Osteocyte (in vitro differentiated cells): Measurements from ENCODE around the gene MACC1. TPM values are rescaled to one million over a fixed set of nuclear protein-coding genes. Genes with fewer than 3 reads are reported as not detected.

Experiments
- DNase-seq: peaks from one replicate; pipeline ENCODE4 v3.0.0; 2021; ENCODE audit warnings: mixed read lengths; ENCODE audit not compliant: unreplicated experiment; ENCODE audit errors: extremely low spot score
- H3K27ac Mint-ChIP-seq: one replicate; pipeline ENCODE4 v1.8.0; 2021; ENCODE audit warnings: mild to moderate bottlenecking, mixed read lengths; ENCODE audit not compliant: unreplicated experiment
- H3K27me3 Mint-ChIP-seq: one replicate; pipeline ENCODE4 v1.8.0; 2021; ENCODE audit warnings: mixed read lengths; ENCODE audit not compliant: unreplicated experiment
- H3K36me3 Mint-ChIP-seq: one replicate; pipeline ENCODE4 v1.8.0; 2021; ENCODE audit warnings: mixed read lengths; ENCODE audit not compliant: unreplicated experiment
- H3K4me1 Mint-ChIP-seq: one replicate; pipeline ENCODE4 v1.8.0; 2021; ENCODE audit warnings: mixed read lengths; ENCODE audit not compliant: unreplicated experiment
- H3K4me3 Mint-ChIP-seq: one replicate; pipeline ENCODE4 v1.8.0; 2021; ENCODE audit warnings: mild to moderate bottlenecking, moderate library complexity, mixed read lengths; ENCODE audit not compliant: unreplicated experiment
- H3K9me3 Mint-ChIP-seq: one replicate; pipeline ENCODE4 v1.8.0; 2021; ENCODE audit warnings: mixed read lengths; ENCODE audit not compliant: unreplicated experiment
- total RNA-seq: library from RNA; stranded (reverse); gene quantifications from 2 replicates; pipeline ENCODE4 v1.2.1, GENCODE V29; 2021
- TF ChIP-seq, protein P1 (sequence below): fragments of 200-600 bp; sonication (generic); IDR thresholded peaks from 2 replicates; pipeline ENCODE4 v1.5.0; 2021; ENCODE audit warnings: antibody characterized with exemption, mild to moderate bottlenecking, moderate library complexity

MACC1 gene
- total RNA-seq, 1 donor from 2014 or later: not detected

DNA sequence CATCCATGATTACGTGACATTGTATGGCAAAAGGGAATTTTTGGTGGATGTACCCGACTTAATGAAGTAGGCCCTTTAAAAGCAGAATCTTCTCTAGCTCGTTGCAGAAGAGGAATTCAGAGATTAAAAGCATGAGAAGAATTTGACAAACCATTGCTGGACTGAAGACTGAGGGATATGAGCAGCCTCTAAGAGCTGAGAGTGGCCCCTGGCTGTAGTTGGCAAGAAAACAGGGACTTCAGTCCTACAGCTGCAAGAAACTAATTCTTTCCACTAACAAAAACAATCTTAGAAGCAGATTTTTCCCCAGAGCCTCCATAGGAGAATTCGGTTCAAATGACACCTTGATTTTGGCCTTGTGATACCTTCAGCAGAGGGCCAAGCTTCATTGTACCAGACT lies 34.1 kb downstream of the MACC1 start:
- H3K27ac Mint-ChIP-seq: no peak overlapping the region
- DNase-seq: no peak
- no peaks in the 10 kb centered on the region for H3K27me3 Mint-ChIP-seq
- H3K9me3 Mint-ChIP-seq: no peaks in the 10 kb centered on the region
- TF ChIP-seq, protein P1, sequence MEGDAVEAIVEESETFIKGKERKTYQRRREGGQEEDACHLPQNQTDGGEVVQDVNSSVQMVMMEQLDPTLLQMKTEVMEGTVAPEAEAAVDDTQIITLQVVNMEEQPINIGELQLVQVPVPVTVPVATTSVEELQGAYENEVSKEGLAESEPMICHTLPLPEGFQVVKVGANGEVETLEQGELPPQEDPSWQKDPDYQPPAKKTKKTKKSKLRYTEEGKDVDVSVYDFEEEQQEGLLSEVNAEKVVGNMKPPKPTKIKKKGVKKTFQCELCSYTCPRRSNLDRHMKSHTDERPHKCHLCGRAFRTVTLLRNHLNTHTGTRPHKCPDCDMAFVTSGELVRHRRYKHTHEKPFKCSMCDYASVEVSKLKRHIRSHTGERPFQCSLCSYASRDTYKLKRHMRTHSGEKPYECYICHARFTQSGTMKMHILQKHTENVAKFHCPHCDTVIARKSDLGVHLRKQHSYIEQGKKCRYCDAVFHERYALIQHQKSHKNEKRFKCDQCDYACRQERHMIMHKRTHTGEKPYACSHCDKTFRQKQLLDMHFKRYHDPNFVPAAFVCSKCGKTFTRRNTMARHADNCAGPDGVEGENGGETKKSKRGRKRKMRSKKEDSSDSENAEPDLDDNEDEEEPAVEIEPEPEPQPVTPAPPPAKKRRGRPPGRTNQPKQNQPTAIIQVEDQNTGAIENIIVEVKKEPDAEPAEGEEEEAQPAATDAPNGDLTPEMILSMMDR: no peak
- H3K4me1 Mint-ChIP-seq: no peaks in the 10 kb centered on the region
- H3K36me3 Mint-ChIP-seq: no peaks in the 10 kb centered on the region
- no peak overlapping the region for H3K4me3 Mint-ChIP-seq

DNA sequence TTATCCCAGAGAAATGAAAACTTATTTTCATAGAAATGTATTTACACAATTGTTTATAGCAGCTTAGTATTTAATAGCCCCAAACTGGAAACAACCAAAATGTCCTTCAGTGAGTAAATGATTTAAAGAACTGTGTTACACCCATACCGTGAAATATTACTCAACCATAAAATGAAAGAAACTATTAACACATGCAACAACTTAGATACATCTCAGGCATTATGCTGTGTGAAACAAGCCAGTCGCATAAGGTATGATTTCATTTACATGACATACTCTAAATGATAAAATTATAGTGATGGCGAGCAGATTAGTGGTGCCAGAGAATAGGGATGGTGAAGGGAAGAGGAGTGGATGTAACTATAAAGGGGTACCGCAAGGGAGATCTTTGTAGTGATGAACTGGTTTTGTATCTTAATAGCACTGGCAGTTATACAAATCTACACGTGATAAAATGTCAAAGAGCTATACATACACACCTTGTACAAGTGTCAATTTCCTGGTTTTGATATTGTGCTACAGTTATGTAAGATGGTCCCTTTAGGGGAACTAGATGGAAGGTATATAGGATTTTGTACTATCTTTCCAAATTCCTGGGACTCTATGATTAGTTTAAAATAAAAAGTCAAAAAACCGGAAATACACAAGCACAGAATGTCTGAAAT lies 40.5 kb downstream of the MACC1 start:
- TF ChIP-seq, protein P1: no peak
- Mint-ChIP-seq H3K9me3 (no peaks in the 10 kb centered on the region), H3K4me1 (no peaks in the 10 kb centered on the region), H3K27me3 (peaks cover 9% of the 10 kb centered on the region), H3K36me3 (no peaks in the 10 kb centered on the region), H3K27ac (no peak overlapping the region), H3K4me3 (no peak overlapping the region)
- DNase-seq: no peak

DNA sequence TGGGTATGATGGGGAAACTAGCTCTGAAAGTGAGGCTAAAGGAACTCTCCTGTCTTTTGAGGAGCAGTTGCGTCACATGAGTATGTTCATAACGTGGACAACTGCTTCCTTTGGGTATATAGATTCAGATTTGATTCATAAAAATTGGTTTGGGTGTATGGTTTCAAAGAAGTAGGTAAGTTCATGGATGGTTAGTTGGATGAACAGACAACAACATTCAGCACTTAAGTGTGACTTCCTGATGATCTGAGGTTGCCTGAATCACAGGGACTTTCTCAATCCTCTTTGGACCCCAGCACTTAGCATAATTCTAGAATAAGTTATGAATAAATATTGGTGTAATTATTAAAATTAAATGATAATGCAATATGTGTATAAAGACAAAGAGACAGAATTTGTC lies 43.4 kb downstream of the MACC1 start:
- TF ChIP-seq, protein P1: no peak
- Mint-ChIP-seq H3K27ac (no peak overlapping the region), H3K9me3 (no peaks in the 10 kb centered on the region), H3K36me3 (no peaks in the 10 kb centered on the region), H3K4me3 (no peak overlapping the region), H3K4me1 (no peaks in the 10 kb centered on the region), H3K27me3 (peaks cover 9% of the 10 kb centered on the region)
- DNase-seq: no peak

DNA sequence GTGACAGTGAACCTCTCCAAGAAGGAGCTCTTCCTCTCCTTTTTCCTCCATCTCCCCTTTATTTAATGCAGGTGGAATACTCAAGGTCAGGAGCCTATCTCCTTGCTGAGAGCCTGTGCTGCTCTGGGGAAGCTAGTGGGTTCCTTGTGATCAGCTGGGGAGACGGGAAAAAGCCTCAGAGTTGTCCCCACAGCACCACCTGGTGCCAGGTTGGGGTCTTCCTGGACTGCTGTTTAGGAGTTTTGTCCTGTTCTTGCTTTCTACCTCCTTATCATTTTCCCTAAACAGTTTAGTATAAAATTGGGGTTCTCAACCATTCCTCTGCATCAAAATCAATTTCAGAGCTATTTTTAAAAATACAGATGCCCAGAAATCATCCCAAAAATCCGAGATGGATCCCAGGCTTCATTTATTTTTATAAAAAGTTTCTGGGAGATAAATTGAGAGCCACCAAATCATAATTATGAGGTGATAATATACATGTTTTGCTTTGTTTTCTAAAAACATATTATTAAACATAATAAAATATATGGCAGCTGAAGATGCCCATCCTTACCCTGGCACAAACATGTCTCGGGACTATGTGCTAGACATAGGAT lies 44.3 kb downstream of the MACC1 start:
- H3K36me3 Mint-ChIP-seq: no peaks in the 10 kb centered on the region
- H3K4me3 Mint-ChIP-seq: no peak overlapping the region
- TF ChIP-seq, protein P1: peak; percentile 73
- DNase-seq: no peak
- H3K4me1 Mint-ChIP-seq: no peaks in the 10 kb centered on the region
- H3K27me3 Mint-ChIP-seq: peaks cover 9% of the 10 kb centered on the region
- no peak overlapping the region for H3K27ac Mint-ChIP-seq
- H3K9me3 Mint-ChIP-seq: no peaks in the 10 kb centered on the region

DNA sequence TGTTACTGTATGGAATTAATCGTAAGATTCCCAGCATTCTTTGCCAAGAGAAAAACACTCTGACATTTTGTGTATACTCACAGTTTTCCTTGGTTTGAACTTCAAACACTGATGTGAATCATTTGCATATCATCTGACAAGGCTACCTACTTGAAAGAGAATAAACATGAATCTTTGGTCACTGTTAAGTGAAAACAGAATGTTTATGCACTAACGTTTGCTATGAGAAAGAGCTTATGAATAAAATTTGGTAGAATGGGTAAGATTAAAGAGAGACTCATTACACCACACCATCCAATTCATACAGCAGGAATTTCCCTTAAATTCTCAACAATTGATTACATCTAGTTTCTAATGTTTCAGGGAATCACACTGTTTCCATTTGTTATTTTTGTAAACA lies 46.6 kb downstream of the MACC1 start:
- H3K27ac Mint-ChIP-seq: no peak overlapping the region
- H3K27me3 Mint-ChIP-seq: peaks cover 3% of the 10 kb centered on the region
- TF ChIP-seq, protein P1: no peak
- H3K36me3 Mint-ChIP-seq: no peaks in the 10 kb centered on the region
- no peak overlapping the region for H3K4me3 Mint-ChIP-seq
- no peaks in the 10 kb centered on the region for H3K4me1 Mint-ChIP-seq
- no peak for DNase-seq
- peaks cover under 1% of the 10 kb centered on the region for H3K9me3 Mint-ChIP-seq
